Liver (tissue), 9 donors: ENCODE data around the gene DNAH17. TPM values are rescaled to one million over a fixed set of nuclear protein-coding genes. Genes with fewer than 3 reads are reported as not detected.

ENCODE experiments used
- DNase-seq: peaks from one replicate; pipeline ENCODE4 v3.0.0-alpha.2; 2017; ENCODE audit warnings: low spot score
- H3K27ac ChIP-seq, 2 donors: one replicate each; pipeline ENCODE4 v1.7.0; 2013; ENCODE audit warnings: inconsistent platforms in 2 of 2, low read length in 2 of 2, control low read depth in 1 of 2, low read depth in 1 of 2, mild to moderate bottlenecking in 1 of 2
- H3K27me3 ChIP-seq, 4 donors: one replicate each; pipeline versions ENCODE4 v1.6.1 to v1.7.0; 2013; ENCODE audit warnings: low read length in 3 of 4, inconsistent platforms in 1 of 4, mild to moderate bottlenecking in 1 of 4, moderate library complexity in 1 of 4; ENCODE audit not compliant: control insufficient read depth in 4 of 4, insufficient read depth in 4 of 4
- H3K36me3 ChIP-seq, 4 donors: one replicate each; pipeline versions ENCODE4 v1.6.1 to v1.7.0; 2013; ENCODE audit warnings: low read length in 3 of 4, mild to moderate bottlenecking in 3 of 4, low read depth in 1 of 4, moderate library complexity in 1 of 4; ENCODE audit not compliant: control insufficient read depth in 4 of 4, insufficient read depth in 3 of 4
- H3K4me1 ChIP-seq, 4 donors: one replicate each; pipeline versions ENCODE4 v1.6.1 to v1.7.0; 2013; ENCODE audit warnings: low read length in 3 of 4, mild to moderate bottlenecking in 3 of 4, moderate library complexity in 1 of 4; ENCODE audit not compliant: control insufficient read depth in 4 of 4, insufficient read depth in 4 of 4
- H3K4me3 ChIP-seq, 3 donors: one replicate each; pipeline versions ENCODE4 v1.6.1 to v1.7.0; 2013; ENCODE audit warnings: low read length in 3 of 3, control low read depth in 1 of 3, low read depth in 1 of 3, mild to moderate bottlenecking in 1 of 3
- H3K9ac ChIP-seq, 2 donors: one replicate each; pipeline ENCODE4 v1.7.0; 2013; ENCODE audit warnings: low read length in 2 of 2, mild to moderate bottlenecking in 2 of 2, moderate library complexity in 2 of 2, control low read depth in 1 of 2, low read depth in 1 of 2
- H3K9me3 ChIP-seq, 4 donors: one replicate each; pipeline versions ENCODE4 v1.6.1 to v1.7.0; 2013; ENCODE audit warnings: low read length in 3 of 4; ENCODE audit not compliant: control insufficient read depth in 4 of 4
- EGR1 ChIP-seq, 2 donors: IDR thresholded peaks; 2 replicates each; pipeline ENCODE4 v1.6.1; 2016 to 2018; ENCODE audit warnings: antibody characterized with exemption in 2 of 2, low read depth in 2 of 2
- FOXA1 ChIP-seq: IDR thresholded peaks from 2 replicates; pipeline ENCODE4 v1.6.1; 2016; ENCODE audit warnings: antibody characterized with exemption
- FOXA2 ChIP-seq: IDR thresholded peaks from 2 replicates; pipeline ENCODE4 v1.6.1; 2016; ENCODE audit warnings: antibody characterized with exemption
- GABPA ChIP-seq, 2 donors: IDR thresholded peaks in 1 of 2; conservative IDR thresholded peaks in 1 of 2; 2 replicates each; pipeline ENCODE4 v1.6.1; 2016; ENCODE audit warnings: antibody characterized with exemption in 2 of 2, mild to moderate bottlenecking in 1 of 2, moderate library complexity in 1 of 2
- HNF4A ChIP-seq, 2 donors: conservative IDR thresholded peaks; 2 replicates each; pipeline ENCODE4 v1.6.1; 2016; ENCODE audit warnings: antibody characterized with exemption in 2 of 2, mild to moderate bottlenecking in 2 of 2
- HNF4G ChIP-seq: IDR thresholded peaks from 2 replicates; pipeline ENCODE4 v1.6.1; 2016; ENCODE audit warnings: antibody characterized with exemption
- JUND ChIP-seq, 2 donors: IDR thresholded peaks; 2 replicates each; pipeline ENCODE4 v1.6.1; 2016; ENCODE audit warnings: antibody characterized with exemption in 2 of 2
- NR2F2 ChIP-seq: IDR thresholded peaks from 2 replicates; pipeline ENCODE4 v1.6.1; 2016; ENCODE audit warnings: antibody characterized with exemption
- RAD21 ChIP-seq, 2 donors: IDR thresholded peaks; 2 replicates each; pipeline ENCODE4 v1.6.1; 2016; ENCODE audit warnings: antibody characterized with exemption in 2 of 2, mild to moderate bottlenecking in 2 of 2
- REST ChIP-seq: IDR thresholded peaks from 2 replicates; pipeline ENCODE4 v1.6.1; 2016; ENCODE audit warnings: antibody characterized with exemption, mild to moderate bottlenecking
- RXRA ChIP-seq, 2 donors: IDR thresholded peaks; 2 replicates each; pipeline ENCODE4 v1.6.1; 2017 to 2018; ENCODE audit warnings: antibody characterized with exemption in 2 of 2, mild to moderate bottlenecking in 1 of 2
- SP1 ChIP-seq: IDR thresholded peaks from 2 replicates; pipeline ENCODE4 v1.6.1; 2018; ENCODE audit warnings: antibody characterized with exemption, mild to moderate bottlenecking
- TAF1 ChIP-seq: conservative IDR thresholded peaks from 2 replicates; pipeline ENCODE4 v1.6.1; 2016; ENCODE audit warnings: antibody characterized with exemption, mild to moderate bottlenecking
- YY1 ChIP-seq: IDR thresholded peaks from 2 replicates; pipeline ENCODE4 v1.6.1; 2016; ENCODE audit warnings: antibody characterized with exemption, mild to moderate bottlenecking
- WGBS: extraction: QIAGEN DNeasy Blood & Tissue Kit; methylation state at CpG from one replicate; pipeline ENCODE4 v1.1.7; 2013; 5-methylcytosine and 5-hydroxymethylcytosine counted together
- polyA plus RNA-seq, 2 donors: library from polyadenylated mRNA; stranded (reverse) in 1 of 2; unstranded in 1 of 2; fragments of 200-250 nt in 1 of 2; fragments of >200 nt in 1 of 2; fragmentation: Nextera tagmentation in 1 of 2; extraction: Ambion mirVana in 1 of 2; gene quantifications; one replicate each; pipeline versions ENCODE4 v1.2.1 to v1.2.3, GENCODE V29; 2013 to 2015
- total RNA-seq, 2 donors: library from RNA; depleted of rRNA; stranded (reverse); fragments of >200 nt; gene quantifications; one replicate each; pipeline ENCODE4 v1.2.3, GENCODE V29; 2014
- TF ChIP-seq, protein P1 (sequence below): IDR thresholded peaks from 2 replicates; pipeline ENCODE4 v1.6.1; 2016; ENCODE audit warnings: antibody characterized with exemption
- TF ChIP-seq, protein P2 (sequence below): IDR thresholded peaks from 2 replicates; pipeline ENCODE4 v1.6.1; 2016; ENCODE audit warnings: antibody characterized with exemption
- TF ChIP-seq, protein P3 (sequence below): fragments of 150-350 bp; IDR thresholded peaks from 2 replicates; pipeline ENCODE4 v1.5.1; 2017; ENCODE audit warnings: improper control_type of control experiment, low read depth, low read length; ENCODE audit not compliant: missing input control
- TF ChIP-seq, protein P4 (sequence below): IDR thresholded peaks from 2 replicates; pipeline ENCODE4 v1.6.1; 2016; ENCODE audit warnings: antibody characterized with exemption
- donor health status: healthy.
- donor health status: healthy.
- donor health status: healthy.
- donor health status: healthy.
- donor health status: healthy.

DNAH17 gene
- total and polyA plus RNA-seq, 4 donors: 0.09 to 0.79 TPM; not detected in 2

- Histone ChIP-seq H3K4me1 (peaks cover 8 to 11% (median 9%) of the 10 kb centered on the region in 4 donors), H3K9ac (no peak overlapping the region), H3K9me3 (no peaks in the 10 kb centered on the region), H3K4me3 (no peak overlapping the region), H3K27me3 (no peaks in the 10 kb centered on the region), H3K36me3 (peaks cover 0 to 6% (median 4%) of the 10 kb centered on the region in 4 donors), H3K27ac (no peak overlapping the region)
- no peak for DNase-seq
- 56% methylated on average over 12 of the region's 12 CpGs for WGBS
- peak in 1 of 2 donors; percentile 40 for TF ChIP-seq HNF4A (conservative IDR thresholded peaks at IDR 0.05)
- peak in 1 of 2 donors; percentile 59 for TF ChIP-seq RXRA (IDR thresholded peaks at IDR 0.05)
- TF ChIP-seq, protein P1, sequence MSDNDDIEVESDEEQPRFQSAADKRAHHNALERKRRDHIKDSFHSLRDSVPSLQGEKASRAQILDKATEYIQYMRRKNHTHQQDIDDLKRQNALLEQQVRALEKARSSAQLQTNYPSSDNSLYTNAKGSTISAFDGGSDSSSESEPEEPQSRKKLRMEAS: no peak
Measured at GRCh38 chr17:78409191-78409928, 167.8 kb downstream of the DNAH17 start.

DNA sequence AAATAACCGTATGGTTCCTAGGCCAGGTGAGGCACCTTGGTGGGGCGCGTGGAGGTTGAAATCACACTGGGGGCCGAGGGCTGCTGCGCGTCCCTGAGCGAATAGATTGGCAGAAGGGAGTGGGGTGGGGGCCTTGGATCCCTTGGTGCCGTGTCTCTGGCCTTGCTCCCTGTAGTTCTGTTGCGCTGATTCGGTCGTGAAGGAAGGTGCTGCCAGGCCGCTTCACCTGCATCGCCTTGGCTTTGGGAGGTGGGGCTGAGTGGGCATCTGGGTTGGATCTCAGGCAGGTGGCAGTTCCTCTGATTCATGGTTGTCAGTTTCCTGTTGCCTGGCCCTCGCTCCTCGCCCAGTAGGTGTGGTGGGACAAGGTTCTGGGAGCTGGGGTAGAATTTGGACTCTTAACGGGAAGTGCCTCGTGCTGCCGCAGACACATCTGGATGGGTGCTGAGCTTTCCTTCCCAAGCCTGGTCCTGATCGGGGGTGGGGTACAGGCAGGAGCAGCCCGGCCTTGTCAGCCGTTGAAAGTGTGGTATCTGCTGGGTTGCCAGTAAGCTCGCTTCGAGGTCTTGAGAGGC, 168.6 kb downstream of the DNAH17 start:
- H3K9ac ChIP-seq: no peak overlapping the region
- peaks cover 3 to 14% (median 6%) of the 10 kb centered on the region in 4 donors for H3K36me3 ChIP-seq
- peaks cover 8 to 9% (median 8%) of the 10 kb centered on the region in 4 donors for H3K4me1 ChIP-seq
- no peak overlapping the region for H3K4me3 ChIP-seq
- no peak overlapping the region for H3K27ac ChIP-seq
- H3K27me3 ChIP-seq: no peaks in the 10 kb centered on the region
- TF ChIP-seq RAD21 (IDR thresholded peaks at IDR 0.05) (no peak), HNF4A (conservative IDR thresholded peaks at IDR 0.05) (no peak), GABPA (IDR thresholded peaks at IDR 0.05 in 1 of 2, conservative IDR thresholded peaks at IDR 0.05 in 1 of 2) (no peak), REST (no peak), NR2F2 (no peak), RXRA (IDR thresholded peaks at IDR 0.05) (no peak), HNF4G (no peak), TAF1 (no peak), YY1 (no peak), EGR1 (IDR thresholded peaks at IDR 0.05; ENCODE audit: low read depth in 2 of 2) (no peak), JUND (IDR thresholded peaks at IDR 0.05) (no peak), SP1 (no peak), FOXA1 (no peak), FOXA2 (no peak)
- TF ChIP-seq, protein P2, sequence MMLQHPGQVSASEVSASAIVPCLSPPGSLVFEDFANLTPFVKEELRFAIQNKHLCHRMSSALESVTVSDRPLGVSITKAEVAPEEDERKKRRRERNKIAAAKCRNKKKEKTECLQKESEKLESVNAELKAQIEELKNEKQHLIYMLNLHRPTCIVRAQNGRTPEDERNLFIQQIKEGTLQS: no peak
- TF ChIP-seq, protein P1: no peak
- TF ChIP-seq, protein P3, sequence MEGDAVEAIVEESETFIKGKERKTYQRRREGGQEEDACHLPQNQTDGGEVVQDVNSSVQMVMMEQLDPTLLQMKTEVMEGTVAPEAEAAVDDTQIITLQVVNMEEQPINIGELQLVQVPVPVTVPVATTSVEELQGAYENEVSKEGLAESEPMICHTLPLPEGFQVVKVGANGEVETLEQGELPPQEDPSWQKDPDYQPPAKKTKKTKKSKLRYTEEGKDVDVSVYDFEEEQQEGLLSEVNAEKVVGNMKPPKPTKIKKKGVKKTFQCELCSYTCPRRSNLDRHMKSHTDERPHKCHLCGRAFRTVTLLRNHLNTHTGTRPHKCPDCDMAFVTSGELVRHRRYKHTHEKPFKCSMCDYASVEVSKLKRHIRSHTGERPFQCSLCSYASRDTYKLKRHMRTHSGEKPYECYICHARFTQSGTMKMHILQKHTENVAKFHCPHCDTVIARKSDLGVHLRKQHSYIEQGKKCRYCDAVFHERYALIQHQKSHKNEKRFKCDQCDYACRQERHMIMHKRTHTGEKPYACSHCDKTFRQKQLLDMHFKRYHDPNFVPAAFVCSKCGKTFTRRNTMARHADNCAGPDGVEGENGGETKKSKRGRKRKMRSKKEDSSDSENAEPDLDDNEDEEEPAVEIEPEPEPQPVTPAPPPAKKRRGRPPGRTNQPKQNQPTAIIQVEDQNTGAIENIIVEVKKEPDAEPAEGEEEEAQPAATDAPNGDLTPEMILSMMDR: no peak
- TF ChIP-seq, protein P4, sequence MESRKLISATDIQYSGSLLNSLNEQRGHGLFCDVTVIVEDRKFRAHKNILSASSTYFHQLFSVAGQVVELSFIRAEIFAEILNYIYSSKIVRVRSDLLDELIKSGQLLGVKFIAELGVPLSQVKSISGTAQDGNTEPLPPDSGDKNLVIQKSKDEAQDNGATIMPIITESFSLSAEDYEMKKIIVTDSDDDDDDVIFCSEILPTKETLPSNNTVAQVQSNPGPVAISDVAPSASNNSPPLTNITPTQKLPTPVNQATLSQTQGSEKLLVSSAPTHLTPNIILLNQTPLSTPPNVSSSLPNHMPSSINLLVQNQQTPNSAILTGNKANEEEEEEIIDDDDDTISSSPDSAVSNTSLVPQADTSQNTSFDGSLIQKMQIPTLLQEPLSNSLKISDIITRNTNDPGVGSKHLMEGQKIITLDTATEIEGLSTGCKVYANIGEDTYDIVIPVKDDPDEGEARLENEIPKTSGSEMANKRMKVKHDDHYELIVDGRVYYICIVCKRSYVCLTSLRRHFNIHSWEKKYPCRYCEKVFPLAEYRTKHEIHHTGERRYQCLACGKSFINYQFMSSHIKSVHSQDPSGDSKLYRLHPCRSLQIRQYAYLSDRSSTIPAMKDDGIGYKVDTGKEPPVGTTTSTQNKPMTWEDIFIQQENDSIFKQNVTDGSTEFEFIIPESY: no peak
- H3K9me3 ChIP-seq: no peaks in the 10 kb centered on the region
- WGBS: 89% methylated on average over 23 of the region's 23 CpGs
- no peak for DNase-seq
